ACHN (cell line): ENCODE measurements around the gene GPC1.

Experiments used
- DNase-seq: peaks from one replicate; pipeline ENCODE4 v3.0.0-alpha.2; 2015
- in situ Hi-C: cut with HindIII; loops from 2 replicates; pipeline ENCODE4 v1.10.0; 2017; ENCODE audit warnings: low sequenced_read_pairs, low pct_ligation_motif_present, low pct_unique_long_range_greater_than_20kb

The GPC1 gene

DNA sequence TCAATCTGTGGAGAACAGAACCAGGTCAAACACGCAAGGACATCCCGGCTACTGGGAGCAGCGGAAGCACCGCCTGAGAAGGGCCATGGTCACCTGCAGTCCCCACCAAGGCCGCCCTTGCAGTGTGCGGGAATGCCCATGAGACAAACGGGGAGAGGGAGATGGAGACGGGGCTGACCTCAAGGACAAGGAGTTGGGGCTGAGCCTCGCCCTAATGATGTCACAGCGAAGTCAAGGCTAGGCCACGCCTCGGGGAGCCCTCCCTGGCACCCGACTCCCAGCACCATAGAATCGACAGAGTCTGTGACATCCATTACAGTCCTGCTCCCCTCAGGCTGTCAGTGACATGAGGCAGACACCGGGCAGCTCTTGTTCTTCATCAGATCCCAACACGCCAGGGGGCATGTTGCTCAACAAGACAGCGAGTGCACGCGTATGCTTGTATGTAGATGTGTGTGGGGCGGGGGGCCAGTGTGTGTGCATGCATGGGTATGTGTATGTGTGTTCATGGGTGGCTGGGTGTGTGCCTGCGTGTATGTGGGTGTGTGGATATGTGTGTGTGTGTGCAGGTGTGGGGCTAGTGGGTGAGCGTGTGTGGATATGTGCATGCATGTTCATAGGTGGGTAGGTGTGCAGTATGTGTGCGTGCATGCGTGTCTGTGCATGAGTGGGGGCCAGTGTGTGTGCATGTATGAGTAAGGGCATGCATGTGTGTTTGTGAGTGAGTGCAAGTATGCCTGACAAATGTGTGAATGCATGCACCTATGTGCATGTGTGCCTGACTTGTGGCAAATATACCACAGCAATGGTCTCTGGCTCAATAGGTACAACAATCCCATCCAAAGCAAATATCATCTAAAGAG, 65.3 kb downstream of the GPC1 start:
- no peak for DNase-seq
- in situ Hi-C loops, result no loop called here

DNA sequence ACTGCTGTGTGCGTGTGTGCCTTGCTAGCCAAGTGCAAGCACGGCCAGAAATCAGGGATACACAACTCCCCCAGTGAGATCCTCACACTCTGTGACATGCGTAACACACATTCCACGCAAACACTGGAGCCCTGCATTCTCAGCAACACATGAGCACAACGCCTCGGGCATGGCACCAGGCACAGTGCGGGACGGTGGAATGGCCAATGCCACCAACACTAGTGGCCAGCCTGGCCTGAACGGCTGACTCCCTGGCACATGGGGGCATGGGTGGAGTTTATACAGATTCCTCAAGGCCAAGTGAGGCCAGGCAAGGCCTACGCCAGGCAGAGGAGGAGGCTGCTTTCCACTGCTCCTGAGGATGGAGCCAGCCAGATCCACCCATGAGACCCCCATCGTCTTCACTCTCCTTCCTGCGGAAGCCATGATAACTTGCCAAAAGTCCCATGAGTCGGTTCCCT, 66.1 kb downstream of the GPC1 start:
- no peak for DNase-seq
- in situ Hi-C loops, result no loop called here

GRCh38 chr2:240502059-240502429, 66.6 kb downstream of the GPC1 start:
- in situ Hi-C loops, result no loop called here

GRCh38 chr2:240502430-240503121, 67.1 kb downstream of the GPC1 start:
- no peak for DNase-seq
- in situ Hi-C loops, result no loop called here

More at GRCh38 chr2:240502059-240502429, 66.6 kb downstream of the GPC1 start:
- no peak for DNase-seq

- no peak for DNase-seq
- in situ Hi-C loops, result no loop called here
These were observed 67.9 kb downstream of the GPC1 start for GRCh38 chr2:240503375-240503774.

DNA sequence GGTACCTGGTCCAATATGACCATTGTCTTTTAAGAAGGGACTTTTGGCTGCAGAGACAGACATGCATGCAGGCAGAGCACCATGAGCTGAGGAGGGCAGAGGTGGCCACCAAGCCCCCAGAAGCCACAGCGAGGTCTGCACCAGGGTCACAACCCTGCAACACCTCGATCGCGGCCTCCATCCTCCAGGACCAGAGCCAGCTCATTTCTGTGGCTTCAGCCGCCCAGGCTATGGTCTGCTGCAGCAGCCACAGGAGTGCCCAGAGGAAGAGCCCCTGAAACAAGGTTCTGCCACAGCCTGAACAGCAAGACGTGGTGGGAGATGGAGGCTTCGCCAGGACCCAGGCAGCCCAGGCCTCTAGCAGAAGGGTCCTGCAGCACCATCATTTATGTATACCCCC, 68.4 kb downstream of the GPC1 start:
- in situ Hi-C loops, result no loop called here
- DNase-seq, result no peak

- in situ Hi-C loops, result no loop called here
- DNase-seq, result no peak
These were observed 70.4 kb downstream of the GPC1 start for GRCh38 chr2:240505910-240506309.

DNA sequence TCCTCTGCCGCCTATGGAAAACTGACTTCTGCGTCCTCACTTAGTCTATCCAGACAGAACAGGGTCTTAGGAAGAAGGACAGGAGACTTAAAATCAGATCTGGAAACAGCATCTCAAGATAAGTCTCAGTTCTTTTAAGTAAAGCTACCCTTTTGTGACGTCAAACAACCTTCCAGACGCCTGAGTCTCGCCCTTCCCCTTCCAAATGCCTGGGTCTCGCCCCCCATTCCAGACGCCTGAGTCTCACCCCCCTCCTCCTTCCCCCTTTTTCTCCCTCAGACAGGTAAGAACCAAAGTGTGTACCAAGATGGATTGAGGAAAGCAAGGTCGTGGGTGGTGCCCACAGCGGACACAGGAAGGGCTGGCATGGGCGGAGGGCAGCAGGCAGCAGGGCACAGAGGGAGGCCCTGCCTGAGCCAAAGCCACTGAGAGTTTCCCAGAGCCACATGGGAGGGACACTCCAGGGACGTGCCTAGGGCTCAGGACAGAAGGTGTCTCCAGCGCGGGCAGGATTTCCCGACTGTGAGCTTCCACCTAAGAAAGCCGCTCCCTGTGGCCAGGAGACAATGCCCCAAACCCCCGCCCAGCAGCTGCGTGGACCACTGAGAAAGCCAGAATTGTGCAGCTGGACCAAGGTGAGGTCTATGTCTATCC, 71.1 kb downstream of the GPC1 start:
- no peak for DNase-seq
- in situ Hi-C loops, result no loop called here

DNA sequence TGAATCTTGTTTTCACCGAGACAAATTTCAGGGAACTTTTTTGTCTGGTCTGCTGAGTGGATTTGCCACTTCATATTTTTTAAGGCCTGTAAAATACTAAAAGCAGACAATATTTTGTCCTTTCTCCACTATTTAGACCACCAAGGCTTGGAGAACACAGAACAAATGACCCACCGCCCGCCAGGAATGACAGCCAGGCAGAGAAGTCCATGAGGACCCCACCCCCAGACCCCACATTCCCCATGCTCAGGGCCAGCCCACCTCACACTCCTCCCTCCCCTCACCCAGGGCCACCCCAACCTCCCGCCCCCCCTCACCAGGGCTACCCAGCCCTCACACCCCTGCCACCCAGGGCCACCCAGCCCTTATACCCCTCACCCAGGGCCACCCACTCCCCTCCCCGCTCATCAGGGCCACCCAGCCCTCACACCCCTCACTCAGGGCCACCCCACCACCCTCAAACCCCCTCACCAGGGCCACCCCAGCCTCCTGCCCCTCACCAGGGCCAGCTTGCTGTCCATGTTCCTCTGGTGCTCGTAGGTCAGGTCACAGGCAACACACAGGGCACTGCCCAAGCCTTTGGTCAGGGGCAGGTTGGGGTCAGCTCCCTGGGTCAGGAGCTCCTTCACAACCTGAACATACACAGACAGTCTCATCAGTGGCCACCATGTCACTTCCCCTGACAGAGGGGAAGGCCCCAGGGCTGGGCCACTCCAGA, 71.8 kb downstream of the GPC1 start:
- in situ Hi-C loops, result no loop called here
- no peak for DNase-seq

- in situ Hi-C loops, result no loop called here
- DNase-seq, result no peak
These were observed 72.4 kb downstream of the GPC1 start for GRCh38 chr2:240507778-240508251.

DNA sequence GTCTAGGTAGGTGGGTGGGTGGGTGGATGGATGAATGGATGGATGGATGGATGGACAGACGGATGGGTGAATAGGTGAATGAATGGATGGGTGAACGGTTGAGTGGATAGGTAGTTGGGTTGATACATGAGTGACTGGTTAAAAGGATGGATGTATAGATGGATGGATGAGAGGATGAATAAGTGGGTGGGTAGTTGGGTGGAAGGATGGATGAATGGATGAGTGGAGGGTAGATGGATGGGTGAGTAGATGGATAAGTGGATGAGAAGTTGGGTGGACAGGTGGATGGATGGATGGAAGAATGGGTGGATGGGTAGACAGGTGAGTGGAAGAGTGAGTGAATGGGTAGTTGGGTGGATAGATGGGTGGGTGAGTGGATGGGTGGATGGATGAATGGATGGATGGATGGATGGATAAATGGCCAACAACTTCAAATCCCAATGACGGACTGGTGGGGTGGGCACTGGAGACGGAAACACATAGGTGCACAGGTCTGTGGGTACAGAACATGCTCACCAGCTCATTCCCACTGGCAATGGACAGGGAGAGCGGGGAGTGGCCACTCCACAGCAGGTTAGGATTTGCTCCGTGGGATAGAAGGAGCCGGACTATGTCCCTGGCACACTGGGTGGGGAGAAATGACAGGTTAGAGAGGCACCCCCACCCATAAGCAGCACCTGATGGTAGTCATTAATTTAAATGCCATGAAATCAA, 73.5 kb downstream of the GPC1 start:
- no peak for DNase-seq
- in situ Hi-C loops, result no loop called here

- DNase-seq, result no peak
- in situ Hi-C loops, result no loop called here
These were observed 74.4 kb downstream of the GPC1 start for GRCh38 chr2:240509667-240510512.

- no peak for DNase-seq
- in situ Hi-C loops, result no loop called here
These were observed 75.2 kb downstream of the GPC1 start for GRCh38 chr2:240510513-240511210.

- in situ Hi-C loops, result no loop called here
- DNase-seq, result no peak
These were observed 76.1 kb downstream of the GPC1 start for GRCh38 chr2:240511351-240512108.

DNA sequence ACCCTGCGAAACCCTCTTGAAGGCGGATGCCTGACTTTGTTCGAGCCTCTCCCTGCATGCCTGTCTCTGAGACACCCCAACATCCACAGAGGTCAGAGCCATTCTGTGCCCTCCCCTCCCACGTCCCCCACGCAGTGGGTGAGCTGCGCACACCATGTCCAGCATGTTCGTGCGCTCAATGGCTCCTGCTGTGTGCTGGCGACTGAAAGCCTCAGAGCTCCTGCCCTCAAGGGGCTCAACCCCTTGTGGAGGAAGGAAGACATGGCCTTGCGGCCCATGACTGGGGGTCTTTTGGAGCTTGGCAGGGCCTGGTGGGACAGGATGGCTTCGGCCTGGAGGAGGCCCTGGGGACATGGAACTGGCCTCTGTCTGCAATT, 76.6 kb downstream of the GPC1 start:
- in situ Hi-C loops, result no loop called here
- DNase-seq, result no peak
